Measurements from ENCODE around the gene P2RY10.

The P2RY10 gene

GRCh38 chrX:78958419-78959116 lies 13.4 kb downstream of the P2RY10 start:
- DNase-seq: no peak
- Histone ChIP-seq H3K27me3 (replicated peaks) (no peaks in the 10 kb centered on the region), H3K27ac (no peak overlapping the region), H3K4me3 (ENCODE audit: low read depth, low read length) (no peak overlapping the region), H3K36me3 (replicated peaks) (no peaks in the 10 kb centered on the region)
- in situ Hi-C loops (cut with HindIII; ENCODE audit: low pct_ligation_motif_present, low sequenced_read_pairs): no loop called here
- no peak for TF ChIP-seq CTCF (IDR thresholded peaks at IDR 0.05; ENCODE audit: low read depth, low read length, missing control alignments)

GRCh38 chrX:78960888-78961287 lies 15.7 kb downstream of the P2RY10 start:
- Histone ChIP-seq H3K36me3 (replicated peaks) (no peaks in the 10 kb centered on the region), H3K27ac (no peak overlapping the region), H3K4me3 (ENCODE audit: low read depth, low read length) (no peak overlapping the region), H3K27me3 (replicated peaks) (no peaks in the 10 kb centered on the region)
- TF ChIP-seq CTCF (IDR thresholded peaks at IDR 0.05; ENCODE audit: low read depth, low read length, missing control alignments): no peak
- in situ Hi-C loops (cut with HindIII; ENCODE audit: low pct_ligation_motif_present, low sequenced_read_pairs): no loop called here
- DNase-seq: no peak

GRCh38 chrX:78964598-78964997 lies 19.4 kb downstream of the P2RY10 start:
- TF ChIP-seq CTCF (IDR thresholded peaks at IDR 0.05; ENCODE audit: low read depth, low read length, missing control alignments): no peak
- Histone ChIP-seq H3K27ac (no peak overlapping the region), H3K36me3 (replicated peaks) (no peaks in the 10 kb centered on the region), H3K27me3 (replicated peaks) (no peaks in the 10 kb centered on the region), H3K4me3 (ENCODE audit: low read depth, low read length) (no peak overlapping the region)
- DNase-seq: no peak
- in situ Hi-C loops (cut with HindIII; ENCODE audit: low pct_ligation_motif_present, low sequenced_read_pairs): no loop called here

GRCh38 chrX:78979789-78980464 lies 34.7 kb downstream of the P2RY10 start:
- in situ Hi-C loops (cut with HindIII; ENCODE audit: low pct_ligation_motif_present, low sequenced_read_pairs): no loop called here
- Histone ChIP-seq H3K27me3 (replicated peaks) (no peaks in the 10 kb centered on the region), H3K27ac (no peak overlapping the region), H3K4me3 (ENCODE audit: low read depth, low read length) (no peak overlapping the region), H3K36me3 (replicated peaks) (no peaks in the 10 kb centered on the region)
- DNase-seq: peak; percentile 64
- TF ChIP-seq CTCF (IDR thresholded peaks at IDR 0.05; ENCODE audit: low read depth, low read length, missing control alignments): no peak

- Histone ChIP-seq H3K4me3 (ENCODE audit: low read depth, low read length) (no peak overlapping the region), H3K27ac (no peak overlapping the region), H3K36me3 (replicated peaks) (no peaks in the 10 kb centered on the region), H3K27me3 (replicated peaks) (no peaks in the 10 kb centered on the region)
- no peak for DNase-seq
- in situ Hi-C loops (cut with HindIII; ENCODE audit: low pct_ligation_motif_present, low sequenced_read_pairs): no loop called here
- TF ChIP-seq CTCF (IDR thresholded peaks at IDR 0.05; ENCODE audit: low read depth, low read length, missing control alignments): no peak
Measured at GRCh38 chrX:78989349-78989748, 44.2 kb downstream of the P2RY10 start.

Measured in brain microvascular endothelial cell (primary cell).